Lower lobe of right lung (tissue), 2 donors: ENCODE results near the gene SPATA6. TPM values are rescaled to one million over a fixed set of nuclear protein-coding genes. Genes with fewer than 3 reads are reported as not detected.

Experiments
- ATAC-seq, 2 donors: fragments of 200-7000 bp; cut with Tn5 transposase; one replicate each; pipeline ENCODE4 v1.9.1; 2020 to 2022; ENCODE audit warnings: mild to moderate bottlenecking in 2 of 2, moderate library complexity in 2 of 2
- DNase-seq: peaks from one replicate; pipeline ENCODE4 v3.0.0-alpha.2; 2020
- H3K27ac ChIP-seq: fragments of 200-600 bp; one replicate; pipeline ENCODE4 v1.8.0; 2022
- H3K27me3 ChIP-seq: fragments of 200-600 bp; one replicate; pipeline ENCODE4 v1.8.0; 2022; ENCODE audit warnings: low read depth
- H3K36me3 ChIP-seq: fragments of 200-600 bp; one replicate; pipeline ENCODE4 v1.8.0; 2022; ENCODE audit warnings: mild to moderate bottlenecking
- H3K4me1 ChIP-seq: fragments of 200-600 bp; one replicate; pipeline ENCODE4 v1.8.0; 2022
- H3K4me3 ChIP-seq: fragments of 200-600 bp; one replicate; pipeline ENCODE4 v1.8.0; 2022; ENCODE audit warnings: mild to moderate bottlenecking
- H3K9me3 ChIP-seq: fragments of 200-600 bp; one replicate; pipeline ENCODE4 v1.8.0; 2022
- intact Hi-C: fragments of 100-400 bp; cut with DNase I; formaldehyde crosslinking; loops from one replicate; pipeline ENCODE4 v1.11.0; 2022
- total RNA-seq: library from RNA; stranded (reverse); fragmentation: NEBNext Ultra II Directional; extraction: Animal tissue kit (Norgen Biotek cat#: 25700); gene quantifications from one replicate; pipeline ENCODE4 v1.2.1, GENCODE V29; 2021
- TF ChIP-seq, protein P1 (sequence below): fragments of 200-600 bp; IDR thresholded peaks from one replicate; pipeline ENCODE4 v1.8.0; 2022; ENCODE audit warnings: antibody characterized with exemption, mild to moderate bottlenecking
- donor health status: DM: no; HTN: yes; CAD: no; lungs with severe emphysema.

The SPATA6 gene
- total RNA-seq, 1 donor from 2014 or later, result 32.4 TPM

DNA sequence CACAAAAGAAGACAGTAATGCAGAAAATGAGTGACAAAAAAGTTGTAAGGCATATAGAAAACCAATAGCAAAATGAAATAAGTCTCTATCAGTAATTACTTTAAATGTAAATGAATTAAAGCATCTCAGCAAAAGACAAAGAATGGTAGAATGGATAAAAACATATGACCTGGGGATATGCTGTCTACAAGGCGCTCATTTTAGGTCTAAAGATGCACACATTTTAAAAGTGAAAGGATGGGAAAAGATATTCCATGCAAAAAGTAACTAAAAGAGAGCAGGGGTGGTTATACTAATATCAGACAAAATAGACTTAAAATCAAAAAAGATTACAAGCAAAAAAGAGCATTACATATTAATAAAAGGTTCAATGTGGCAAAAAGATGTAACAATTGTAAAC is 41.2 kb downstream of the SPATA6 start:
- H3K9me3 ChIP-seq, result no peaks in the 10 kb centered on the region
- H3K36me3 ChIP-seq, result no peaks in the 10 kb centered on the region
- intact Hi-C loops, result no loop called here
- H3K4me1 ChIP-seq, result no peaks in the 10 kb centered on the region
- TF ChIP-seq, protein P1, sequence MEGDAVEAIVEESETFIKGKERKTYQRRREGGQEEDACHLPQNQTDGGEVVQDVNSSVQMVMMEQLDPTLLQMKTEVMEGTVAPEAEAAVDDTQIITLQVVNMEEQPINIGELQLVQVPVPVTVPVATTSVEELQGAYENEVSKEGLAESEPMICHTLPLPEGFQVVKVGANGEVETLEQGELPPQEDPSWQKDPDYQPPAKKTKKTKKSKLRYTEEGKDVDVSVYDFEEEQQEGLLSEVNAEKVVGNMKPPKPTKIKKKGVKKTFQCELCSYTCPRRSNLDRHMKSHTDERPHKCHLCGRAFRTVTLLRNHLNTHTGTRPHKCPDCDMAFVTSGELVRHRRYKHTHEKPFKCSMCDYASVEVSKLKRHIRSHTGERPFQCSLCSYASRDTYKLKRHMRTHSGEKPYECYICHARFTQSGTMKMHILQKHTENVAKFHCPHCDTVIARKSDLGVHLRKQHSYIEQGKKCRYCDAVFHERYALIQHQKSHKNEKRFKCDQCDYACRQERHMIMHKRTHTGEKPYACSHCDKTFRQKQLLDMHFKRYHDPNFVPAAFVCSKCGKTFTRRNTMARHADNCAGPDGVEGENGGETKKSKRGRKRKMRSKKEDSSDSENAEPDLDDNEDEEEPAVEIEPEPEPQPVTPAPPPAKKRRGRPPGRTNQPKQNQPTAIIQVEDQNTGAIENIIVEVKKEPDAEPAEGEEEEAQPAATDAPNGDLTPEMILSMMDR, result no peak
- DNase-seq (no peak), ATAC-seq (no peak)
- H3K27me3 ChIP-seq, result no peaks in the 10 kb centered on the region
- no peak overlapping the region for H3K27ac ChIP-seq
- no peak overlapping the region for H3K4me3 ChIP-seq

DNA sequence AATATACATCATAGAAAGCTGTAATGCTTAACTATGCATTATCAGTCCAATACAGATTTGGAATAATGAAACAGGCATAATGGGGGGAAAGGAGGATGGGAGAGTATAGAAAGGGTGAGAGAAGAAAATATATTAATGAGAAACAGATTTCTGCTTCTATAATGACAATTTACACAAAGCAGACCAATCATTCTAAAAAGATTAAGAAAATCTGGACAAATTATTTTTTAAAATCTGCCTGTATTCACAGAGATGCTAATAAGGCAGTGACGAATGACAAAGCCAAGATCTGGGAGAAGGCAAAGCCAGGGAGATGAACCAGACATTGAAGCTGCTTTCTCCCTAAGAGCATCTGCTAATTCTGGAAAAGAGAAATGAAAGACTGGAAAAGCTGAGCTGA is 50.0 kb downstream of the SPATA6 start:
- ATAC-seq, result no peak
- Histone ChIP-seq H3K4me3 (no peak overlapping the region), H3K27ac (no peak overlapping the region), H3K9me3 (no peaks in the 10 kb centered on the region), H3K36me3 (no peaks in the 10 kb centered on the region), H3K4me1 (no peaks in the 10 kb centered on the region), H3K27me3 (no peaks in the 10 kb centered on the region)
- intact Hi-C loops, result no loop called here
- TF ChIP-seq, protein P1, result no peak
- no peak for DNase-seq

DNA sequence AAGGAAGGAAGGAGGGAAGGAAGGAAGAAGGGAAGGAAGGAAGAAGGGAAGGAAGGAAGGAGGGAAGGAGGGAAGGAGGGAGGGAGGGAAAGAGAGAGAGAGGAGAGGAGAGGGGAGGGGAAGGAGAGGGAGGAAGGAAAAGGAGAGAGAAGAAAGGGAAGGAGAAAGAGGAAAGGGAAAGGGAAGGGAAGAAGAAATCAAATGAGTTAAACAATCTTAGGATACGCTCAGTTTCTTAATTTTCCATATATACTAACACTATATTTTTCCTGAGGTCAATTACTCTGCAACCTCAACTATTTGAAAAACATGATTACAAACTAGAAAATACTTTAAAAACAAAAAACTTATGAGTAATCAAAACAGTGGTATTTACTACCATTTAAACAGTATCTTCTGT is 53.3 kb downstream of the SPATA6 start:
- DNase-seq (no peak), ATAC-seq (no peak)
- TF ChIP-seq, protein P1, result no peak
- Histone ChIP-seq H3K4me1 (no peaks in the 10 kb centered on the region), H3K36me3 (no peaks in the 10 kb centered on the region), H3K27ac (no peak overlapping the region), H3K4me3 (no peak overlapping the region), H3K27me3 (no peaks in the 10 kb centered on the region), H3K9me3 (no peaks in the 10 kb centered on the region)
- intact Hi-C loops, result no loop called here

DNA sequence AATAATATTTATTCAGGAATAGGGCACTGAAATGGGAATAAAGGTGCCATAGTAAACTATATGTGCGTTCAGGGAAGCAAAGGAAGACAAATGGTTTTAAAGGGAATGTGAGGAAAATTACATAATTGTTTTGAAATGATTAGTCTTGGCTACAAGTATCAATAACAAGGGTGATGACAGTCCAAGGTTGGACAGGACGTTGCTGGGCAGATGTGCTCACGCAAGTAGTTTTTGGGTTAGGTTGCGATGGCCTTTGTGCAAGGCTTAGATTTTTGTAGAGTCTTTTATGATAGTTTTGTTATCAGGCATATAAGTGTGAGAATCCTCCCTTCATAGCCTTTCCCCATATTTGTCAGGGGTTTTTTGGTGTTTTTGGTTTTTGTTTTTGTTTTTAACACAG is 57.0 kb downstream of the SPATA6 start:
- TF ChIP-seq, protein P1, result no peak
- Histone ChIP-seq H3K4me1 (no peaks in the 10 kb centered on the region), H3K9me3 (no peaks in the 10 kb centered on the region), H3K36me3 (no peaks in the 10 kb centered on the region), H3K27ac (no peak overlapping the region), H3K4me3 (no peak overlapping the region), H3K27me3 (no peaks in the 10 kb centered on the region)
- ATAC-seq (no peak), DNase-seq (no peak)
- intact Hi-C loops, result no loop called here

DNA sequence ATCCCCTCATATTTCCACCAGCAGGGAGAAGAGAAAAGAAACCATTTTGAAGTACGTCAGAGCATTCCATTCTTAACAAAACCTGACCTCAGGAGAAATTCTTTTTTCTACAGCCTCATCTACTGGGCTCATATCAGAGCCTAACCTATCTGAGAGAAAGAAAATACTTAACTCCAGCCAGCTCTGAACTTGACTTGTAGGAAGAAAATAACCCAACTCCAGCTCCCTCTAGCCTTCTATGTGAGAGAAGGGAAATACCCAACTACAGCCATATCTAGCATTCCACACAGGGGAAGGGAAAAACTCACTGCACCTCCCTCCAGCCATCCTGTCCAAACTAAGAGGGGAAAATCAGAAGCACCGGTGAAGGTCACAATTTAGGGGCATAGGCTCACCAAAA is 57.7 kb downstream of the SPATA6 start:
- Histone ChIP-seq H3K9me3 (no peaks in the 10 kb centered on the region), H3K4me1 (no peaks in the 10 kb centered on the region), H3K36me3 (no peaks in the 10 kb centered on the region), H3K27me3 (no peaks in the 10 kb centered on the region), H3K4me3 (no peak overlapping the region), H3K27ac (no peak overlapping the region)
- ATAC-seq (peak in 1 of 2 donors; percentile 50), DNase-seq (no peak)
- TF ChIP-seq, protein P1, result no peak
- intact Hi-C loops, result no loop called here

DNA sequence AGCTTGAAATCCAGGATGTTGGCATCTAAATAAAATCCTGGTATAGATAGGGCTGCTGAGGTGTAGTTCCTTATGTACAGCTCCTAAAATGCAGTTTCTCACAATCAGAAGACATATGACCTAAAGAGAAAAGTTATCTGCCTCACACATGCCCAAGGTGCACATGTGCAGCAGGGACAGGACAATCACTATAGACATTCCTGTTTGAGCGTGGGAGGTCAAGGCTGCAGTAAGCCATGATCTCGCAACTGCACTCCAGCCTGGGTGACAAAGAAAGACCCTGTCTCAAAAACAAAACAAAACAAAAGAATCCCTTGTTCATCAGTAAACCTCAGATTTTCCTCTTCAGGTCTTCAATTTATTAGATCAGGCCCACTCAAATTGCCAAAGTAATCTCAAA is 66.1 kb downstream of the SPATA6 start:
- intact Hi-C loops, result no loop called here
- Histone ChIP-seq H3K27me3 (no peaks in the 10 kb centered on the region), H3K4me1 (no peaks in the 10 kb centered on the region), H3K9me3 (no peaks in the 10 kb centered on the region), H3K36me3 (no peaks in the 10 kb centered on the region), H3K27ac (no peak overlapping the region), H3K4me3 (no peak overlapping the region)
- TF ChIP-seq, protein P1, result no peak
- ATAC-seq (no peak), DNase-seq (no peak)
